Non-pigmented ciliary epithelial cell (primary cell): ENCODE measurements around the gene DNAL1.
"Not testable (repeated sequence)": the region's sequence is repeated elsewhere in the genome, so short reads cannot be mapped to it uniquely, and the experiment has no call there.

Source experiments
- DNase-seq: peaks from one replicate; pipeline ENCODE4 v3.0.0-alpha.2; 2010; ENCODE audit warnings: low read depth

The DNAL1 gene

GRCh38 chr14:73708076-73708475 lies 63.3 kb downstream of the DNAL1 start:
- DNase-seq, result not testable (repeated sequence)

- DNase-seq, result no peak
Measured at GRCh38 chr14:73709904-73710469, 65.2 kb downstream of the DNAL1 start.

GRCh38 chr14:73710737-73711136 lies 66.0 kb downstream of the DNAL1 start:
- no peak for DNase-seq

GRCh38 chr14:73712071-73712506 lies 67.3 kb downstream of the DNAL1 start:
- no peak for DNase-seq

GRCh38 chr14:73712540-73713180 lies 67.9 kb downstream of the DNAL1 start:
- no peak for DNase-seq

GRCh38 chr14:73713206-73713802 lies 68.5 kb downstream of the DNAL1 start:
- no peak for DNase-seq

- no peak for DNase-seq
Measured at GRCh38 chr14:73713803-73714655, 69.2 kb downstream of the DNAL1 start, which contains the start of gene PNMA1. PNMA1 (minus strand) TSS chr14:73714384; CDS start chr14:73713639, 745 bp downstream.

GRCh38 chr14:73714656-73715081 lies 69.9 kb downstream of the DNAL1 start:
- DNase-seq, result no peak

GRCh38 chr14:73715707-73716106 lies 70.9 kb downstream of the DNAL1 start:
- DNase-seq, result no peak

- no peak for DNase-seq
Measured at GRCh38 chr14:73717266-73717665, 72.5 kb downstream of the DNAL1 start.

- DNase-seq, result no peak
Measured at GRCh38 chr14:73717711-73718417, 73.1 kb downstream of the DNAL1 start.

GRCh38 chr14:73718418-73719251 lies 73.8 kb downstream of the DNAL1 start:
- no peak for DNase-seq

GRCh38 chr14:73719361-73719760 lies 74.6 kb downstream of the DNAL1 start:
- DNase-seq, result no peak

GRCh38 chr14:73719791-73720190 lies 75.0 kb downstream of the DNAL1 start:
- no peak for DNase-seq

GRCh38 chr14:73720636-73721035 lies 75.8 kb downstream of the DNAL1 start:
- no peak for DNase-seq

- DNase-seq, result no peak
Measured at GRCh38 chr14:73721101-73721821, 76.5 kb downstream of the DNAL1 start.

- no peak for DNase-seq
Measured at GRCh38 chr14:73722581-73722980, 77.8 kb downstream of the DNAL1 start.

- DNase-seq, result no peak
Measured at GRCh38 chr14:73723406-73723796, 78.6 kb downstream of the DNAL1 start.

GRCh38 chr14:73723797-73724661 lies 79.2 kb downstream of the DNAL1 start:
- peak; percentile 82 for DNase-seq
